HG03457 (cell line): ENCODE results near the gene SETD3.

ENCODE experiments used
- ATAC-seq: cut with Tn5 transposase; IDR thresholded peaks from one replicate; pipeline ENCODE4 v1.9.1; 2021; ENCODE audit warnings: moderate number of reproducible peaks; ENCODE audit not compliant: unreplicated experiment

Gene SETD3

DNA sequence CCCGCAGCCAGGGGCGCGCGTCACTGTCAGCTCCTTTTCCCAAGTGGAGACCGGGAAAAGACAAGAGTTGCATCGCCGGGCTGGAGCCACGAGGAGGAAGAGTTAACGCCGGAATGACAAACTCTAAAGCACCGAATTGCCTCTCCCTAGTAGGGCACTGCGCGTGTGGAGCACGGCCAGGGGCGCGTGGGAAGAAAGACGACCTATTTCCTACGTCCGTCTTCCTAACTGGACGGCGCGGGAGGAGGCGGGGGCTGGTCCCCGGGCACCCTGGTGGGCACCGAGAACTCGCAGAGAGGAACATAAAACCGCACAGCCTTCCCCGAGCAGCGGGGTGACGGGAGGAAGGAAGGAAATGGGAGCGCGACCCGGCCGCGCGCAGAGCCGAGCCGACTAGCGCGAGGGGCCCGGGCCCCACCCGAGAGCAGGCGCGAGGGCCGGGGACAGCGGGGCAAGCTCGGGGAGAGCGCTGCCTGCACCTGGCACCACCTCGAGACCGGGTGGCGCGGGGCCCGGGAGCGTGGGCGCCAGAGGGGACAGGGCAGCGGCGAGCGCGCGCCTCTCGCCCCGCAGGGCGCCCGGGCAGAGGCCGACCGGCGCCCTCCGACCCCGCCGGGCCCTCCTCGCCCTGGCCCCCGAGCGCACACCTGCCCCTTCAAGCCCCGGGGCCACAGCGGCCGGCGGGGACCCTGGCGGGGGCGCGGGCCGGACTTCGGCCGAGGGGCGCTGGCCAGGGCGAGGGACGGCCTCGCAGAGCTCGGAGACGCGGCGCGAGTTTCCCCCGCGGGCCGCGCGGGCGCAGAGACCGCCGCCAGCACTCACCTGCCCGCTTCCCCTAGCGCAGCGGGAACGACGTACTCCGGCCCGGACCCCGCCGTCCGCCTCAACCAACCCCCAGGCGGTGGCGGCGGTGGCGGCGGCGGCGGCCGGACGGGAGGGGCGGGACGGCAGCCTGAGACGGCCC, at the start of gene SETD3:
Gene SETD3 (minus strand): TSS at position 954 of the 964 bp plus-strand sequence. CDS start 15,054 bp downstream, outside the sequence.
- no peak for ATAC-seq

DNA sequence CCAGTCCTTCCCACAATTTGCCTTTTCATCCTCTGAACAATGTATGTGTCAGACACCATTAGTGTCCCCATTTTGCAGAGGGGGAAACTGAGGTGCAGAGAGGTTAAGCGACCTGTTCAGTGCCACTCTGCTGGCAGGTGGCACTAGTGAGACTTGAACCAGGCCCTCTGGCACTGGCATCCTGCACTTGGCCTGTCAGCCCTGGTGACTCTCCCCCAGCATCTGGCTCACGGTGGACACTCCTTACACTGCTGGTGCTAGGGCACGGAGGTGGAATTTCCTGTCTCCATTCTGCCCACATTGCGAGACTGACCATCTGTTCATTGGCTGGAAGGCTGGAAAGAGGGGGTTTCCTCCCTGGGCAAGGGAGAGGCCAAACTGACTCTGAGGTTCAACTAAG, 49.2 kb upstream of the SETD3 start:
- no peak for ATAC-seq

DNA sequence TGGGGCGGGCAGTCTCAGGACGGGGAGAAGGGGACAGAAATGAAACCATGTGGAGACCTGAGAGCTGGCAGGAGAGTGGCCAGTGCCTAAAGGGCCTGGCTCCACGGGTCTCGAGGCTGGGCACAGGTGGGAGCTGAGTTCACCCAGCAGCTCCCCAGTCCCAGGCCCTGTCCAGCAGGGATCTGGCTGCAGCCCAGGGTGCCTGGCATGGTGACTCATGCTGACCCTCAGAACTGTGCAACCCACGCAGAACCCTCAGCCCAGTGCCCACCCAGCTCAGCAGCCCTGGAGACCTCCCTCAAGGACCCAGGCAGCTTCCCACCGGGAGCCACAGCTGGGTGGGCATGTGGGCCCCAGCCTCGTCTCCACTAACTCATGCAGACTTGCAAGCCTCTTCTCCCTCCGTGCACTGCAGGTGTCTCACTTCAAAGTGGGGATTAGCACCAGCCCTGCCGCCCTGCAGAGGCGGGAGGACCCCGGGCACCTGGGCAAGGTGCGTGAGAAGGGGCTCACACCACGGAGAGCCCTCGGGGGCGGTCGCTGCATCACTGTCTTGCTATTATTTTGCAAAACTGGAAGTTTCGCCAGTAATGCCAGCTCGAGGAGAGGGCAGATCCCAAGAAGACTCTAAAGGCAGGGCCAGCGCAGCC, 46.9 kb upstream of the SETD3 start:
- no peak for ATAC-seq

DNA sequence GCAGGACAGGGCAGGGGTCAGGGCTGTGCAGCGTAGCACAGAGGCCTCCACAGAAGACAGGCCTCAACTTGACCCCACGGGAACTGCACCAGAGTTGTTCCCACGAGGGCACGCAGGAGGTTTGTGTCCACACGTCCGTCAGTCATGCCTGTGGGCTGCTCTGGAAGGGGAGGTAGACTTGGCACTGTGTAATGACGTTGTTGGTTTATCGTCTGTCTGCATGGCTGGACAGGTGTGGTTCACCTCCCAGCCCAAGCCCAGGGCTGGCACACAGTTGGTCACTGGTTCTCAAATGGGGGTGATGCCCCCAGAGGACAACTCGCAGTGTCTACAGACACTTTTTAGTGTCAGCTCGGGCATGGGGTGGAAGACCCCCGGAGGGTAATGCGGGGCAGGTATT, 46.4 kb upstream of the SETD3 start:
- no peak for ATAC-seq

DNA sequence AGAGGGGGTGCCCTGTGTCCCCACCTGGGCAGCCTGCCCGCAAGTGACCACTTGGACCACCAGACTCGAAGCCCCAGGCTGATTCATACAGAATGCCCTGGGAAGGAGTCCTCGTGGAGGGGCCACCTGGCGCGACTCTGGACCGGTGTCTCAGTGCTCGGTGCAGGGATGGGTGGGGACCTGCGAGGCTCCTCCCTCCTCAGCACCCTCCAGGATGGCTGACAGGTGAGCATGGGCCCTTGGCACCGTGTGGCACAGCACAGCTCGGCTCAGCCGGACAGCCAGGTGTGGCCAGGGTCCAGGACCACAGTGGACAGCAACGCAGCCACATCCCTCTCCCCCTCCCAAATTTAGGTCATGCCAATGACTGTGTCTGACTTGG, 45.0 kb upstream of the SETD3 start:
- no peak for ATAC-seq

DNA sequence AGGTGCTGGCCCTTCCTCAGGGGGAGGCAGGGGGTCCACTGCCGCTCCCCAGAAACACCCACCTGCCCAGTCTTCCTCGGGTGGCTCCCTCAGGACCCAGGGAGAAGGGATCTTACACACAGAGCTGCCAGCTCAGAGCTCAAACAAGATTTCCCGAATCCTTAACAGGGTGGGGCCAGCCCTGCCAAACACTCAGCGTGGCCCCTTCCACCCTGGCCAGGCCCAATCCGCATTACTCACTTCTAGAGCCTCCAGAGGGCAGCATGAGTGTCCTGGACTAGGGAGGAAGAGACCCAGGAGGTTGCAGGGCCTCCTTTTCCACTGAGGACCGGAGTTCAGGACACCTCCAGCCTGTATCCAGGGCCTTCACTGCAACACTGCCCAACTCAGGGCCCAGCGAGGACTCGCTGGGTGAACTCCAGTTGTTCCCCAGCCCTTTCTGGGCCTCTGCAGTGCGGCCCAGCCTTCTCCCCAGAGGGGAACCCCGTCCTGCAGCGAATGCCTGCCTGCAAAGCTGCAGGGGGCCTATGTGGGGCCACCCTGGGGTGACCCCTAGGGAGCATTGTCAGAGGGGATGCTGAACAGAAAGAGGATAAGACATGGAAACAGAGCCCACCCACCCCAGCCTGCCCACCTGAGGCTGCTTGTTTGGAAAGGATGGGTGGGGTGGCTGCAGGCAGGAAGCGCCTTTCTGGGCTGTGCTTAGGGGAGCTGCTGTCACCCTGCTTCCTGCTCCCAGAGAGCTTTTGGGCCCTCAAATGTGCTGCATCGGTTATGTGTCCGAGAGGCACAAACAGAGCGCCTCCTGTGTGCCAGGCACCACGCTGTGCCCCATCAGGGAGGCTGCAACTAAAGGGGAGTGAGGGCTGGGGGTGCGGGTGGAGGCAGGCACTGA, 44.4 kb upstream of the SETD3 start:
- no peak for ATAC-seq

DNA sequence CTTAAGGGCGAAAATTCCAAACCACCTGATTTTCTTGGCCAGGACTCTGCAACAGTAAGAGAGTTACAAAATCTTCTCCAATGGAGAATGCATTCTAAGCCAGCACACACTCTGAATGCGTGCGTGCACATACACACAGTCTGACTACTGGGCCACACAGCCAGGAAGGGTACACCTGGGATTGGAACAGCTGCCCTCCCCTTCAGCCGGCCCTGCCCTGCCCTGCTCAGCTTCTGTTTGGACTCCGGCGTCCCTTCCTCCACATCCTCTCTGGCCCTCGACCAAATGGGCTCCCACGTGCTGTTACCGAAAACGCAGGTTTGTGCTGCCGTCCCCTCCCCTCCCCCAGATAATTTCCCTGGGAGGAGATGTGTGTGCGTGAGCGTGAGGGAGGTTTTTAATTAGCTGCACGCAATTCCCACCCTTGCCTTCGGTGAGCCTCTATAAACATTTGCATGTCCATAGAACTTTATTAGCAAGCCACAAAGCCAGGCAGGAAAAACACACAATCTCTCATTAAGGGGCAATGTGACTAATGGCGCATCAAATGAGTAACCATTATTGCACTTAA, 43.5 kb upstream of the SETD3 start:
- ATAC-seq, result no peak

DNA sequence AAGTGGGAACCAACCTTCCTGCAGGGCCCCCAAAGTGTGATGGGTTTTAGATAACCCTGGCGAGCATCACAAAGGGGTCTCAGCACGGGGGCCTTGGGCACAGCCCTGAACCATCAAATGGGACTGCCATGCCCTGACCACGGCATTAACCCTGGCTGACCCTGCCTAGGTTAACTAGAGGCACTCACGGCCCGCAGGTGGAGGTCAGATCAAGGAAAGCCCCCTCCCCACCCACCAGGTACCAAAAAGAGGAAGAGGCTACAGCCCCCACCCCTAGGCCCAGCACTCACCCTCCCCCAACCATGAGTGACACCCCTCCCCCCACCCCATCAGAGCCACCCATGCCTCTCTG, 43.0 kb upstream of the SETD3 start:
- ATAC-seq, result no peak

DNA sequence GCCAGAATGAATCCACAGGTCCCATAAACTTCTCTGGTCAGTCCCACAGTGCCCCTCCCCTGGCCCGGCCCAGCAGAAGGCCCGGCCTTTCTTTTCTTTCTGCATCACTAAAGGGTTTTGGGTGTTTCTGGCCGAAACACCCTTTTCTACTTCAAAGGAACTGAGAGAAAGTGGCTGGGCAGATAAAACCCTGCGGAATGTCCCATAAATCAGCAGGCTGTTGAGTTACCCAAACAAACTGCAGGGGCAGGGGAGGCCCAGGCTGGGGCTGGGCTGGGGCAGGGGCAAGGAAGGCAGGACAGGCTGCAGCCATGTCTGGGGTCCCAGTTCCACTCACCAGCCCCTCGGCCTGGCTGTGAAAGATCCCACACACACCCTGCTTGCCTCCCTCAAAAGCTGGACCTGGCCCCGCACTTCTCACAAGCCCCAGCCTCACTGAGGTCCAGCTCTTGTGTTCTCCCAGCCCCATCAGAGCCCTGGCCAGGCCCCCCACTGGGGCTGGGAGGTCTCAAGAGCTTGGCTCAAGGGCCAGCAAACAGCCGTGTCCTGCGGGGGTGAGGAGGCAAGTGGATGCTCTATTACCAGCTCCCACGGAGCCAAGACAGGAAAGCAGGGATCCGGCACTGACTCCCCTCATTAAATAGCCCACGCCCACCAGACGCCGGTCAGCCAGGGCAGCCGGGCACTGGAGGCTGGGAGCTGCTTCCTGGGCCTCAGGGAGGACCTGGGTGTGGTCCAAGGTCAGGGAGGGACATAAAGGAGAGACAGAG, 42.5 kb upstream of the SETD3 start:
- no peak for ATAC-seq

DNA sequence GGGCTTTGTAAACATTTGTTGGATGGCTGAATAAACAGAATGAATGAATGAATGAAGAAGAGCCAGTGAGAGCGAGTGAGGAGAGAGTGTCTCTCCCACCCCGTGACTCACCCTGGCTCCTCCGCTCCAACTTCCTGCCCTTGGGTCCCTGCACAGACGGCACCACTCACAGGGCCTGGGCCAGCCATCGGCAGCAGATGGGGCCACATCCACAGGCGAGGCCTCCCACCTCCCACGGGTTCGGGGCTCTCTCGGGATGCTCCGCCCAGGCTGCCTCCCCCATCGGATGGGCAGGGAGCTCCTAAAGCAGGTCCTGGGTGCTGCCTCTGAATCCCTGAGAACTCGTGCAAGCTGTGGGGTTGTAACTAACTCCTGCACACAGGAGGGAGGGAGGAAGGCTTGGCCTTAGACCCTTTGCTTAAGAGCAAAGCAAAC, 41.8 kb upstream of the SETD3 start:
- ATAC-seq, result no peak

DNA sequence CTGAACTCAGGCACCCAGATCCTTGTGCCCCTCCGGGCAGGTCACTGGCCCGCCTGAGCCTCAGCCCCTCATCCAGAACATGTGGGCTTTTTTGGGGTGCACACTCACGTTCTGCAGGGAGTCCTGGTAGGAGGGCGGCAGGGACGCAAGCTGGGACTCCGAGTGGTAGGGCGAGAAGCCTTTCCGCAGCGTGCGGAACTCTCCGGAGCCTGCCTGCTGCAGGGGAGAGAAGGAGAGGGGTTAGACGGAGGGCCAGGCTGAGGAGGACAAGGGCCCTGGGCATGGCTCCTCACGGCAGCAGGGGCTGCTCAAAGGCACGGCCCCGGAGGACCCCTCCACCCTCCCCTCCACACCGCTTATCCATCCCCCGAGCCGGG, 41.4 kb upstream of the SETD3 start:
- ATAC-seq, result no peak

DNA sequence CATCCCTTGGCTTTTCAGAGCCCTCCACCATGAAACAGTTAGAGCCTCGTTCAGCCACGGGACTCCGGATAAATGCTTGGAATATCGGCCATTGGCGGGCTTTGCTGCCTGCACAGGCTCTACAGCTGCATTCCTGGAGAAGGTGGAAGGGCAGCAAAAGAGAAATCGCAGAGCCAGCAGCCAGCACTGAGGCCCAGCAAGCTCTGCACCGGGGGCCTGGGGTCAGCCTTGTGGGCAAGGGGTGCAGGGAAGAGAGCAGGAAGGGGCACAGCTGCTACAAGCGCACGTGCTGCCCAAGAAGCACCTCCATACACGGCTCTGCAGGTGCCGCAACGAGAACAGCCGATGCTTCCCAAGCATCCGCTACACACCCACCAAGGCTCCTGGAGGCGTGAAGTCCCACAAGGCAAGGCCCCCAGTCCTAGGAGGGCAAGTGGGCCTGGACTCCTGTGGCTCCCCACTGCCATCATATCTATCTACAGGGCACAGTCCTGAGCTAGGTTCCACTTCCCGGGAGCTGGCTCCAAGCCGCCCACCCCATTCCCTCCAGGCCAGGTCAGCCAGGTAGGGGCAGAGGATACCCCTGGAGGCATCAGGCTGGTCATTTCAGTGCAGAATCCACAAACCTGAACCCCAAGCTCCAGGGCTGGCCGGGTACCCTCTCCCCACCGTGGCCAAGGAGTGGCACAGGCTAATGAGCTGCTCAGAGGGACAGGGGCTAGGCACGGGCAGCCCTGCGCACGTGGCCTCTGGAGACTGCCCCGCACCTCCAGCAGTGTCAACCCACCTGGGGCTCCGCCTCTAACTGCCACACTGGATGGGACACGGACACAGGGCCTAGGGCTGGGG, 40.7 kb upstream of the SETD3 start:
- no peak for ATAC-seq

DNA sequence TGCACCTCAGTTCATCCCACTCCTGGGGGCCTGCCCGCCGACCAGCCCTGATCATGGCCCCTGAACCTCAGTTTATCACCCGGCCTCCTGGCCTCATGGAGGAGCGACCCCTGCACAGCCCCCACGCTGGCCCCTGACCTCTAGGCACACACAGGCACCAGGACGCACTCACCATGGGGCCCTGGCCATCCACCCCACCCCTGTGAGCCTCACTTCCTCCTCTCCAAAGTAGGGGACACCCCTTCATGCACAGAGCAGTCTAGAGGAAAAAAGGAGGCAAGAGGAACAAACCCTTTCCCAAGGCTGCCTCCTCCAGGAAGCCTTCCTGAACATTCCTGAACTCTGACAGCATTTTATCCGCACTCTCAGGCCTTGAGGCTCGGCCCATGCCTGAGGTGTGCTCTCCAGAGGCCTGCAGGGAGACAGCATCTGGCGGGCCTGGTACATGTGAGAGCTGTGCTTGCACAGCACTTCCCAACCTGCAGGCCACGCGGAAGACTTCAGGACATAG, 40.0 kb upstream of the SETD3 start:
- ATAC-seq, result no peak

DNA sequence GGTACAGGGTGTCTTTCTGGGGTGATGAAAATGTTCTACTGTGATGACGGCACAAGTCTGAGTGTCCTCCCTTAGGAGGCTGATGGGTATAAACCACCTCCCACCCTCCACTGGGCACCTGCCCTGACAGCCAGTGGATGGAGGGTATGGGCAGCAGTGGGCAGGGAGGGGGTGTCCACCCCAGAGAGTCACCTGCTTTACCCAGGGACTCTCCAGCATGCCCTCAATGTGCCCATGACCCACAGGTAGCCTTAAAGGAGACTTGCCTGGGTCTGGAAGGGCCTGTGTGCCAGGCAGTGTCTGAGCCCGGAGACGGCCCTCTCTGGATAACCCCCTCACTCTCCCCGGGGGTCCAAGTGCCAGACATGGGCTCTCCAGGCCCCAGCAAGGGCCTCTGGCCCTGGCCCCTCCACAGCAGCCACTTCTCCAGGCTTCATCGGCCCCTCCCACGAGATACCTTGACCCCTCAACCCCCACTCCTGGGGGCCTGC, 39.3 kb upstream of the SETD3 start:
- no peak for ATAC-seq

DNA sequence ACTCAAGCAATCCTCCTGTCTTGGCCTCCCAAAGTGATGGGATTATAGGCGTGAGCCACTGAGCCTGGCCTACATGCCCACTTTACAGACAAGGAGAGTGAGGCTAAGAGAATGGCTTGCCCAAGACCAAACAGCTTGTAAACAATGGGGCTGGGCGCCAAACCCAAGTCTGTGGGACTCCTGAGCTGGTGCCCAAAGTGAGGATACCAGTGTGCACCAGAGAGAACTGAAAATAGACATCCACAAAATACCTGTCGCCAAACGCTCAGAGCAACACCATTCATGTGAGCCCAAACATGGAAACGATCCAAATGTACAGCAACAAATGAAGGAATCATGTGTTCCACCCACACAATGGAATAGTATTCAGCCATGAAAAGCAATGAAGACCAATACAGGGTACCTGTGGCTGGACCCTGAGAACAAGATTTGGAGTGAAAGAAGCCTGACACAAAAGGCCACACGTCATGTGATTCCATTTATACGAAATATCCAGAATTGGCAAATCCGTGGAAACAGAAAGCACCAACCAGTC, 38.8 kb upstream of the SETD3 start:
- no peak for ATAC-seq

DNA sequence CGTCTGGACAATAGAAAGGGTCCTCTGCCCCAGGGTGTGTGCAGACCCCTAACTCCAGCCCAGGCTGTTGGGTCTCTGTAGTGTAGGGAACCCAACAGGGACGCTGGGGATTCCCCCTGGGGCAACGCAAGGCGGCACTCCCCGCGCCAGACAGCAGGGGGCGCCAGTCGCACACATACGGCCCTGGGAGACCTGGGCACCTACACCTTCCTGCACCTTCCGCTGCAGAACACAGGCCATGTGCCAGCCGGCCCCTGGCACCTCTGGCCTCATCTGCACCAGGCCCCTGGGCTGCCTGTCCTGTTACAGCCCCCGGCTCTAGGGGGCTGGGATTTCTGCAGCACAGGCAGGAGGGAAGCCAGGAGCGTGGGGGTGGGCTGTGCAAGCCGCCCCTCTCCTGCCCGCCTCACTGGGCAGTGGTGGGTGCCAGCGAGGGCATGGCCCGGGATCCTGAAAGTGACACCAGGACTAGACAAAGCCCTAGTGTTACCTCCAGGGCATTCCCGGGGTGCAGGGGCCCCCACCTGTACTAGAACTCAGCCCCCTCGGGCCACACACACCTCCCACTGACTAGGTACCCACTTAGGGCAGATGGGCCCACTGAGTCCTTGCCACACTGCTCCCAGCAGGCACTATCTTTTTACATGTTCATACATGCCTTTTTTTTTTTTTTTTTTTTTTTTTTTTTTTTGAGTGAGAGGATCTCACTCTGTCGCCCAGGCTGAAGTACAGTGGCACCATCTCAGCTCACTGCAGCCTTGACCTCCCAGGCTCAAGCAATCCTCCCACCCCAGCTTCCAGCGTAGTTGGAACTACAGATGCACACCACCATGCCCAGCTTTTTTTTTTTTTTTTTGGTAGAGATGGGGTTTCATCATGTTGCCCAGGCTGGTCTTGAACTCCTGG, 38.0 kb upstream of the SETD3 start:
- peak; percentile 55 for ATAC-seq

DNA sequence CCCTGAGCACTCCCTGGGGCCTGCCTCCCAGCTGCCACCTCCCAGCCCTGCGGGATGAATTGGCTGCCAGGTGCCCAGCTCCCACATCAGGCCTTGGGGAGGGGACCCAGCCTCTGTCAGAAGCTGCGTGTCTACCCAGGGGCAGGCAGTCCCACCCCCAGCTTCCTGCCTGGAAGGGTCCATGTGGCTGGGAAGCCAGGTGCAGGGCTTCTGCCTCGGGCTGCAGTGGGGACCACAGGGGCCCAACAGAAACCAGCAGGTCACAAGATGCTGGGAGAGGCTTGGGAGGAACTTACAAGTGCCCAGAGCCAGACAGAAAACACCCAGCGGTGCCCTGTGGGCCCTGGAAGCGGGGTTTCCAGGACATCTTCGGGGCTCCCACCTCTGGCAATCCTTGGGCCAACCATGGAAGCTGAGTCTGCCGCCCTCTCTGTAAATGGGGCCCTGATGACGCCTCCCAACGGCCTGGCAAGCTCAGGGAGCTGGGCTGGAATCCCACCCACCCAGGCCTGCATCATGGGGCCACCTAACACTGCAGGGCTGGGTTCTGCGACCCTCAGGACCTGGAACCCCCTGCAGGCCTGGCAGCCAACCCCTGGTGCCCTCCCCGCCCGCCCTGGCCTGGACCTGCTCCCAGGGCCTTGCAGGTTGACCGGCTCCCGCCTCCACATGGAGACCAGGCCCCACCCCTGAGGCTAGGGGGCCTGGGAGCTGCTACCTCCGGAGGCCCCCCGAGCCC, 37.2 kb upstream of the SETD3 start:
- no peak for ATAC-seq
